Measurements from ENCODE around the gene PLA2G2A.
"Not testable (repeated sequence)": the region's sequence is repeated elsewhere in the genome, so short reads cannot be mapped to it uniquely, and the experiment has no call there.

PLA2G2A gene

GRCh38 chr1:19971664-19972063, 7.8 kb downstream of the PLA2G2A start:
- DNase-seq, result no peak

GRCh38 chr1:19969898-19970660, 9.3 kb downstream of the PLA2G2A start:
- peak; percentile 19 for DNase-seq

GRCh38 chr1:19967808-19968207, 11.6 kb downstream of the PLA2G2A start:
- no peak for DNase-seq

- no peak for DNase-seq
Measured at GRCh38 chr1:19964542-19964941, 14.9 kb downstream of the PLA2G2A start.

GRCh38 chr1:19963636-19964035, 15.8 kb downstream of the PLA2G2A start:
- no peak for DNase-seq

GRCh38 chr1:19960591-19960990, 18.8 kb downstream of the PLA2G2A start:
- no peak for DNase-seq

- no peak for DNase-seq
Measured at GRCh38 chr1:19957779-19958178, 21.6 kb downstream of the PLA2G2A start.

GRCh38 chr1:19955534-19956170, 23.8 kb downstream of the PLA2G2A start:
- DNase-seq, result no peak

GRCh38 chr1:19954059-19954458, 25.4 kb downstream of the PLA2G2A start:
- DNase-seq, result no peak

- peak; percentile 60 for DNase-seq
Measured at GRCh38 chr1:19949016-19949415, 30.4 kb downstream of the PLA2G2A start.

- DNase-seq, result no peak
Measured at GRCh38 chr1:19946971-19947370, 32.4 kb downstream of the PLA2G2A start.

GRCh38 chr1:19946331-19946751, 33.1 kb downstream of the PLA2G2A start:
- DNase-seq, result no peak

GRCh38 chr1:19945914-19946313, 33.5 kb downstream of the PLA2G2A start:
- DNase-seq, result no peak

- DNase-seq, result no peak
Measured at GRCh38 chr1:19942657-19943056, 36.8 kb downstream of the PLA2G2A start.

GRCh38 chr1:19942088-19942487, 37.3 kb downstream of the PLA2G2A start:
- DNase-seq, result no peak

GRCh38 chr1:19941206-19941568, 38.2 kb downstream of the PLA2G2A start:
- DNase-seq, result no peak

- no peak for DNase-seq
Measured at GRCh38 chr1:19940486-19941205, 38.8 kb downstream of the PLA2G2A start.

- DNase-seq, result no peak
Measured at GRCh38 chr1:19938472-19938871, 40.9 kb downstream of the PLA2G2A start.

- DNase-seq, result no peak
Measured at GRCh38 chr1:19936061-19936750, 43.2 kb downstream of the PLA2G2A start.

- no peak for DNase-seq
Measured at GRCh38 chr1:19934336-19934735, 45.1 kb downstream of the PLA2G2A start.

GRCh38 chr1:19932866-19933265, 46.6 kb downstream of the PLA2G2A start:
- no peak for DNase-seq

GRCh38 chr1:19927130-19927421, 52.3 kb downstream of the PLA2G2A start:
- DNase-seq, result not testable (repeated sequence)

GRCh38 chr1:19926296-19927129, 52.9 kb downstream of the PLA2G2A start:
- DNase-seq, result no peak
